ENCODE data around the gene ZC3H13. TPM values are rescaled to one million over a fixed set of nuclear protein-coding genes. Genes with fewer than 3 reads are reported as not detected.

Gene ZC3H13
- total and polyA plus RNA-seq, 9 donors: 15.1 to 64.1 (median 41.9) TPM

DNA sequence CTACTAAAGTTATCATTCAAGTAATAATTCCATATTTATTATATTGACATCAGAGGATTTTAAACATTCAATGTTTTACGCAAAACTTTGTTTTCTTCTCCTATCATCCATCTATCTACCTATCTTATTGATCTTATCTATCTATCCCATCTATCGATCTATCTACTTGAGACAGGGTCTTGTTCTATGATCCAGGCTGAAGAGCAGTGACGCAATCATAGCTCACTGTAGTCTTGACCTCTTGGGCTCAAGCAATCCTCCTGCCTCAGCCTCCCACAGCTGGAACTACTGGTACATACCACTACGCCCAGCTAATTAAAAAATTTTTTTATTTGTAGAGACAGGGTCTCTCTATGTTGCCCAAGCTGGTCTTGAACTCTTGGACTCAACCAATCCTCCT, 27.4 kb downstream of the ZC3H13 start:
- no peak overlapping the region for H3K27ac ChIP-seq
- intact Hi-C loops (cut with DNase I): no loop called here
- H3K4me1 ChIP-seq (ENCODE audit: insufficient read depth): no peaks in the 10 kb centered on the region
- no peaks in the 10 kb centered on the region for H3K27me3 ChIP-seq
- TF ChIP-seq, protein P1, sequence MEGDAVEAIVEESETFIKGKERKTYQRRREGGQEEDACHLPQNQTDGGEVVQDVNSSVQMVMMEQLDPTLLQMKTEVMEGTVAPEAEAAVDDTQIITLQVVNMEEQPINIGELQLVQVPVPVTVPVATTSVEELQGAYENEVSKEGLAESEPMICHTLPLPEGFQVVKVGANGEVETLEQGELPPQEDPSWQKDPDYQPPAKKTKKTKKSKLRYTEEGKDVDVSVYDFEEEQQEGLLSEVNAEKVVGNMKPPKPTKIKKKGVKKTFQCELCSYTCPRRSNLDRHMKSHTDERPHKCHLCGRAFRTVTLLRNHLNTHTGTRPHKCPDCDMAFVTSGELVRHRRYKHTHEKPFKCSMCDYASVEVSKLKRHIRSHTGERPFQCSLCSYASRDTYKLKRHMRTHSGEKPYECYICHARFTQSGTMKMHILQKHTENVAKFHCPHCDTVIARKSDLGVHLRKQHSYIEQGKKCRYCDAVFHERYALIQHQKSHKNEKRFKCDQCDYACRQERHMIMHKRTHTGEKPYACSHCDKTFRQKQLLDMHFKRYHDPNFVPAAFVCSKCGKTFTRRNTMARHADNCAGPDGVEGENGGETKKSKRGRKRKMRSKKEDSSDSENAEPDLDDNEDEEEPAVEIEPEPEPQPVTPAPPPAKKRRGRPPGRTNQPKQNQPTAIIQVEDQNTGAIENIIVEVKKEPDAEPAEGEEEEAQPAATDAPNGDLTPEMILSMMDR (IDR thresholded peaks at IDR 0.05): no peak
- no peak for TF ChIP-seq EP300 (IDR thresholded peaks at IDR 0.05)
- TF ChIP-seq POLR2A (IDR thresholded peaks at IDR 0.05): no peak
- WGBS, 3 donors: 97 to 98% (median 97%) methylated on average over 4 of the region's 4 CpGs
- DNase-seq: no peak
- no peak overlapping the region for H3K4me3 ChIP-seq
- no peaks in the 10 kb centered on the region for H3K36me3 ChIP-seq
- no peaks in the 10 kb centered on the region for H3K9me3 ChIP-seq

DNA sequence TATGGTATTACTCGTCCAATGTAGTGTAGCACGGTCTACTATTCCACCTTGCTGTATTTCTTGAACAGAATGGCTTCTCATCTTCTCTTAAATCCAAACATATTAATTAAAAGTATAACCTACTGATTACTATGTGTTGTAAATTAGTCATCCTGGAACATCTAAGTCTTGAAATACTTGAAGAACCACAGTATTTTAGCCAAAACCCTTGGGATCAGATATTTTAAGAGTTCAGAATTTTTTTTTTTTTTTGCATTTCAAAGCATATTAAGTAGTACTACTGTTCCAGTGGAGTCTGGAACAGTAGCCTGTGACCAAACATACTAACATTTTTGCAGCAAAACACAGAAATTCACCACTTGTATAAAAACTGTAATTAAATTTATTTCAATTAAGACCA, 30.1 kb downstream of the ZC3H13 start:
- WGBS, 3 donors: 92 to 93% (median 93%) methylated on average over 2 of the region's 2 CpGs
- no peaks in the 10 kb centered on the region for H3K9me3 ChIP-seq
- no peaks in the 10 kb centered on the region for H3K36me3 ChIP-seq
- H3K4me3 ChIP-seq: no peak overlapping the region
- no peak for DNase-seq
- no peak overlapping the region for H3K27ac ChIP-seq
- intact Hi-C loops (cut with DNase I): no loop called here
- TF ChIP-seq POLR2A (IDR thresholded peaks at IDR 0.05): no peak
- no peak for TF ChIP-seq EP300 (IDR thresholded peaks at IDR 0.05)
- TF ChIP-seq, protein P1 (IDR thresholded peaks at IDR 0.05): no peak
- no peaks in the 10 kb centered on the region for H3K27me3 ChIP-seq
- no peaks in the 10 kb centered on the region for H3K4me1 ChIP-seq (ENCODE audit: insufficient read depth)

DNA sequence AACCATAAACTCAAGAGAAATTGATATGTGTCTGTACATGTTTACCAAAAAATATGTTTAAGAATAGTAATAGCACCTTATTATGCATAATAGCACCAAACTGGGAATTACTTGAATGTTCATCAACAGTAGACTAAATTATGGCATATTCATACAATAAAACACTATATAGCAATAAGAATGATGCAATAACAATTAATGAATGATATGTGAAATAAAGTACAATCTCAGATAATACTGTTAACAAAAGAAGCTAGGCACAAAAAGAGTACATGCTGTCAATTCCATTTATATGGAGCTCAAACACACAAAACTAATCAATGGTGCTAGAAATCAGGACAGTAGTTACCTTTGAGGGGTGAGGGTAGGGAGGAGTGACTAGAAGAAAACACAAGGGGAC, 36.3 kb downstream of the ZC3H13 start:
- TF ChIP-seq POLR2A (IDR thresholded peaks at IDR 0.05) (no peak), EP300 (IDR thresholded peaks at IDR 0.05) (no peak)
- TF ChIP-seq, protein P1 (IDR thresholded peaks at IDR 0.05): no peak
- Histone ChIP-seq H3K36me3 (no peaks in the 10 kb centered on the region), H3K27ac (no peak overlapping the region), H3K9me3 (no peaks in the 10 kb centered on the region), H3K27me3 (no peaks in the 10 kb centered on the region), H3K4me1 (ENCODE audit: insufficient read depth) (no peaks in the 10 kb centered on the region), H3K4me3 (no peak overlapping the region)
- intact Hi-C loops (cut with DNase I): no loop called here
- DNase-seq: no peak

DNA sequence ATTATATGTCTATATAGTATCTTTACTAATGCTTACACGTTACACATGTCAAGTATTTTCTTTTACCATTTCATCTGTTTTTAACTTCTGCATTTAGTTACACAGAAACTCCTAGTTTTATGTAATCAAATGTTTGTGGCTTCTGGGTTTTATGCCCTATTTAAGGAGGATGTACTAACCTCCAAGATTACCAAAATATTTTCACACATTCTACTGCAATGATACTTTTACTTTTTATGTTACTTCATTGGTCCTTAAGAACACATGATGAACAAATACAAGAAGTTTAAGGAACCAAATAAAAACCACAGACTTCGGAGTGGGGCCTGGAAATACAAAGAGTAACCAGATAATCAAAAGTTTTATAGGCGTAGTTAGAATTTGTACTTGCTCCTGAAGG, 37.2 kb downstream of the ZC3H13 start:
- no peaks in the 10 kb centered on the region for H3K4me1 ChIP-seq (ENCODE audit: insufficient read depth)
- no peaks in the 10 kb centered on the region for H3K9me3 ChIP-seq
- H3K27me3 ChIP-seq: no peaks in the 10 kb centered on the region
- H3K4me3 ChIP-seq: no peak overlapping the region
- WGBS, 3 donors: 91 to 94% (median 91%) methylated on average over 3 of the region's 3 CpGs
- TF ChIP-seq, protein P1 (IDR thresholded peaks at IDR 0.05): no peak
- TF ChIP-seq POLR2A (IDR thresholded peaks at IDR 0.05) (no peak), EP300 (IDR thresholded peaks at IDR 0.05) (no peak)
- no peaks in the 10 kb centered on the region for H3K36me3 ChIP-seq
- DNase-seq: no peak
- intact Hi-C loops (cut with DNase I): no loop called here
- no peak overlapping the region for H3K27ac ChIP-seq

DNA sequence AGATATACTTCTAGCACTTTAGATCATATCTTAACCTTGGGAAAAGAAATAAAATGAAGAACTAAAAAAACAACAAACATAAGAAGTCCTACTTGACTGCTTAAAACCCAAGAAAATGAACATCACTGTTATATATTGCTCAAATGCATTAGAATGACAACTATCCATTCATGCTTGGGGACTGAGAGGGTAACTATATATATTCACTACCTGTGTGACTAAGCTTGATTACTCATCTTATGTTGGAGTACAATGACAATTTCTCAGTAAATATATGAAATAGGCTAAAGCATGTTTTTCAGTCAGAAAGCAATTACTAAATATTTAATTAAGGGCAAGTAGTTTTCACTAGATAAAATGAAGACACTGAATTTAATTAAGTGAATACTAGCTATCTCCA, 40.1 kb downstream of the ZC3H13 start:
- intact Hi-C loops (cut with DNase I): no loop called here
- Histone ChIP-seq H3K4me3 (no peak overlapping the region), H3K27me3 (no peaks in the 10 kb centered on the region), H3K27ac (no peak overlapping the region), H3K36me3 (no peaks in the 10 kb centered on the region), H3K9me3 (no peaks in the 10 kb centered on the region), H3K4me1 (ENCODE audit: insufficient read depth) (no peaks in the 10 kb centered on the region)
- DNase-seq: no peak
- TF ChIP-seq POLR2A (IDR thresholded peaks at IDR 0.05) (no peak), EP300 (IDR thresholded peaks at IDR 0.05) (no peak)
- TF ChIP-seq, protein P1 (IDR thresholded peaks at IDR 0.05): no peak
